Posterior vena cava (tissue), 2 donors: ENCODE data around the gene CLEC2D. TPM values are rescaled to one million over a fixed set of nuclear protein-coding genes. Genes with fewer than 3 reads are reported as not detected.
"Not testable (repeated sequence)": the region's sequence is repeated elsewhere in the genome, so short reads cannot be mapped to it uniquely, and the experiment has no call there.

ENCODE experiments used
- DNase-seq: peaks from one replicate; pipeline ENCODE4 v3.0.0-alpha.2; 2020; ENCODE audit warnings: low spot score
- intact Hi-C, 2 donors: fragments of 100-400 bp; cut with DNase I; formaldehyde crosslinking; loops; one replicate each; pipeline versions ENCODE4 v1.14.1 to v1.14.2; 2022 to 2023
- total RNA-seq, 2 donors: library from RNA; stranded (reverse); fragmentation: NEBNext Ultra II Directional; extraction: Animal tissue kit (Norgen Biotek cat#: 25700); gene quantifications; one replicate each; pipeline ENCODE4 v1.2.1, GENCODE V29; 2021
- donor health status: DM: yes; HTN: yes; CAD: no.
- donor health status: DM: yes; HTN: yes; CAD: no.

CLEC2D gene
- total RNA-seq, 2 donors from 2014 or later, result 7.8 to 12.6 TPM

DNA sequence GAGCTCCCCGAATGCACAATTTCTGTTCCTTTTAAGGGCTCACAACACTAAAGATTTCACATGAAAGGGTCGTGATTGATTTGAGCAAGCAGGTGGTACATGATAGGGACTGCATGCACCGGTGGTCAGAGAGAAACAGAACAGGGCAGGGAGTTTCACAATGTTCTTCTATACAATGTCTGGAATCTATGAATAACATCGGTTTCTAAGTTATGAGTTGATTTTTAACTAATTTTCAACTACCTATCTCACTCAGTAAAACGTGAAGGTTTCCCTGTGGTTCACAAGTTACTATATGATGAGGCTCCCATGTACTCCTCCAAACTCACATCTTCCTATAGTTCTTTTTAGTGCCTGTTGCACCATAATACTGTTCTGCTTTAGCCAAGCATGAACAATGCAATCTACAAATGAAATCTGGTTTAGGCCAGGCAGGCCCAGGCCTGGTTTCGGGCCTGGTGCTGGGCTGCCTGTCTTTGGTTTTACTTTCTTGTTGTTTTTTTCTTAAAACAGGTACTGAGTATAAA is 43.6 kb downstream of the CLEC2D start:
- intact Hi-C loops, DNase-seq: not testable (repeated sequence)

GRCh38 chr12:9717070-9717925 is 47.8 kb downstream of the CLEC2D start:
- intact Hi-C loops, result no loop called here
- DNase-seq, result no peak

DNA sequence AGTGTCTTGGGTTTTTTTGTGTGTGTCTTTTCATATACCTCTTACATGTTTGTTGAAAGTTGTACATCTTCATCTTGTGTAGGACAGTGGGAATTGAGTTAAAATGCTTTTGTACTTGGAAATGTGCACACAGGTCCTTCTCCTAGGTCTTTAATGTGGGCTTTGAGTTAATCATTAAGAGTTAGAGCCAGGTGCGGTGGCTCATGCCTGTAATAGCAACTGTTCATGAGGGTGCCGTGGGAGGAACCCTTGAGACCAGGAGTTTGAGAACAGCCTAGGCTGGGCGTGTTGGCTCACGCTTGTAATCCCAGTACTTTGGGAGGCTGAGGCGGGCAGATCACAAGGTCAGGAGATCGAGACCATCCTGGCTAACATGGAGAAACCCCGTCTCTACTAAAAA is 49.5 kb downstream of the CLEC2D start:
- no peak for DNase-seq
- intact Hi-C loops, result no loop called here

- DNase-seq, result no peak
- intact Hi-C loops, result no loop called here
Observed at GRCh38 chr12:9719790-9720189, 50.3 kb downstream of the CLEC2D start.

- no peak for DNase-seq
- intact Hi-C loops, result no loop called here
Observed at GRCh38 chr12:9721394-9722092, 52.0 kb downstream of the CLEC2D start.

DNA sequence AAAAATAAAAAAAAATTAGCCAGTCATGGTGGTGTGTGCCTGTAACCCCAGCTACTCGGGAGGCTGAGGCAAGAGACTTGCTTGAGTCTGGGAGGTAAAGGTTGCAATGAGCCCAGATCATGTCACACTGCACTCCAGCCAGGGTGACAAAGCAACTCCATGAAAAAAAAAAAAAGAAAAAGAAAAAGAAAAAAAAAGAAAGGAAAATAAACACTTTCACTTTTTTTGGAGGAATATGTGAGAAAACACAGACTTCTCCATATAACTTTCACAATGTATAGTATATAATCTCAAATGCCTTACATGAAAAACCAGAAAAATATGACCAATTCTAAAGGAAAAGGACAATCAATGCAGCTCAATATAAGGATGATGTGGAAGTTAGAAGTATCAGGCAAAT is 54.5 kb downstream of the CLEC2D start:
- intact Hi-C loops, result no loop called here
- DNase-seq, result no peak

DNA sequence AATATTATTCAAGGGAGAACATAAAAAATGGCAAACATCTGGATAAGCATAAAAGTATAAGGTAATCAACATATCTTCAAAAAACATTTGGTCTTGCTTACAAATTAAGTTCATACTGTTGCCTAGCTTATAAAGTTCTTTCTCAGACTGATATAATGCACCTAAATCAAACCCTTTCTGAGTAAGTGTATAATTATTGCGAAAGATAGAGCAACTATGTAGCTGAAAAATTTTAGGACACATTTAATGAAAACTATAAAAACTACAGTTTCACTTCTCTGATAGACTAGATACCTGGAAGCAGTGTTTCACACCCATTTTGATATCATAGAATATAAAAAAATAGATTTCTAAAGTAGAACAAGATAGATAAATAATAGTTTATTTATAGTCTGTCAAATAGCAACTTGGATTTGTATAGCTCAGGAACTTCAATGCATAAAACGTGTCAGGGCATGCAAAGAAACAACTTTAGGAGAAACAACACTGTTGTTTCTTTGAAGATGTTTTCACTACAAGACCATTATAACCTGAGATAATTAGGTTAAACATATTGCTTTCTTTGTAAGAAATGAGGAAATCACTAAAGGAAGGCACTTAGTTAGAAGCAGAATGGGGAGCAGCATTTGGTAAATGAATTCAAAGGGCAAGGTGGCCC is 55.8 kb downstream of the CLEC2D start:
- intact Hi-C loops, result no loop called here
- DNase-seq, result no peak

- intact Hi-C loops, result no loop called here
Observed at GRCh38 chr12:9727813-9728212, 58.3 kb downstream of the CLEC2D start.

GRCh38 chr12:9729082-9729481 is 59.6 kb downstream of the CLEC2D start:
- no peak for DNase-seq
- intact Hi-C loops, result no loop called here

More at GRCh38 chr12:9727813-9728212, 58.3 kb downstream of the CLEC2D start:
- DNase-seq, result no peak

DNA sequence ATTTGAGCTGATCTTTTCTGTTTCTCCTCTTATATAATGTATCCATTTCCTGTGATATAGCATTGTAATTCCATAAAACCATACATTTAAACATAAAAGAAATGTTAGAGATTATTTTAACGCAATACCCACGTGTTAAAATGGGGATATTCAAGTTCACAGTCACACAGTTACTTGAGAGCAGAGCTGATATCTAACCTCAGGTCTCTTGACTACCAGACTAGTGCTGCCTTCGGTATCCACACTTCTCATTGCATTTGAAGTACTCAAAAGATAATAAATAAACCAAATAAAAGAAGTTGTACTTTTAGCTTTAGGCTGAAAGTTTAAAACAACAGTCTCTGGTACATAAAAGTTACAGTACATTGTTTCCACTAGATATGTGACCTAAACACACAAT is 60.5 kb downstream of the CLEC2D start:
- intact Hi-C loops, result no loop called here
- DNase-seq, result no peak

DNA sequence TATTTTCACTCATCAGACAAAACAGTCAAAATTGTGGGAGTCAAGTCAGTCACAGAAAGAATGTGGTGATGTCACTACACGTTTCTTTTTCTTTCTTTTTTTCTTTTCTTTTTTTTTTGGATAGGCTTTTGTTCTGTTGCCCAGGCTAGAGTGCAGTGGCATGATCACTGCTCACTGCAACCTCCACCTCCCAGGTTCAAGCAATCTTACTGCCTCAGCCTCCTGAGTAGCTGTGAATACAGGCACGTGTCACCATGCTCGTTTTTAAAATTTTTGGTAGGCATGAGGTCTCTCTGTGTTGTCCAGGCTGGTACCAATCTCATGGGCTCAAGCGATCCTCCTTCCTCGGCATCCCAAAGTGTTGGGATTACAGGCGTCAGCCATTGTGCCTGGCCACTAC is 61.1 kb downstream of the CLEC2D start:
- intact Hi-C loops, result no loop called here
- no peak for DNase-seq

GRCh38 chr12:9731393-9731792 is 61.9 kb downstream of the CLEC2D start:
- intact Hi-C loops, result no loop called here
- DNase-seq, result no peak

DNA sequence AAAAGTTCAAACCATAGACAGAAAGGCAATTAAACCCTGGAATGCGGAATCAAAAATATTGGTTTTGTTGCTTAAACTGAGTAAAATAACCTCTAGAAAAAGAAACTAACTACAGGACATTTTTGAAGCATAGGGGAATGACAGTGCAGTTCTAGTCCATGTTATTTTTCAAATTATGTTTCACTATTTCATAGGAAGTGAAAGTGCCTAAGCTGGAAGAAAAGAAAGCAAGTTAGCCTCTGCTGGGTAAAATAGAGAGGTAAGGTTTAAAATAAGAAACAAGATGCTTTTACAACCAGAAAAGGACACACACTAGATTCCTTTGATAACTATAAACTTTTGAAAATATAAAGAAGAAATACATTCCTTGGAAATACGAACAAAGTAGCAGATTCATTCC is 62.3 kb downstream of the CLEC2D start:
- no peak for DNase-seq
- intact Hi-C loops, result no loop called here

GRCh38 chr12:9732921-9733461 is 63.5 kb downstream of the CLEC2D start, which contains the start of gene CLECL1:
CLECL1 (minus strand) TSS chr12:9733097.
- no peak for DNase-seq
- intact Hi-C loops, result no loop called here

GRCh38 chr12:9735601-9736000 is 66.1 kb downstream of the CLEC2D start:
- intact Hi-C loops, result no loop called here
- DNase-seq, result no peak

- intact Hi-C loops, result no loop called here
Observed at GRCh38 chr12:9736936-9737705, 67.6 kb downstream of the CLEC2D start.

DNA sequence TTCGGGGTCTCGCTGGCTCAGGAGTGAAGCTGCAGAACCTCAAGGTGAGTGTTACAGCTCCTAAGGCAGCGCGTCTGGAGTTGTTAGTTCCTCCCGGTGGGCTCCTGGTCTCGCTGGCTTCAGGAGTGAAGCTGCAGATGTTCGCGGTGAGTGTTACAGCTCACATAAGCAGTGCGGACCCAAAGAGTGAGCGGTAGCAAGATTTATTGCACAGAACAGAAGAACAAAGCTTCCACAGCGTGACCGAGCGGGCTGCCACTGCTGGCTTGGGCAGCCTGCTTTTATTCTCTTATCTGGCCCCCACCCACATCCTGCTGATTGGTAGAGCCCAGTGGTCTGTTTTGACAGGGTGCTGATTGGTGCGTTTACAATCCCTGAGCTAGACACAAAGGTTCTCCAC is 69.4 kb downstream of the CLEC2D start:
- intact Hi-C loops, DNase-seq: not testable (repeated sequence)

More at GRCh38 chr12:9736936-9737705, 67.6 kb downstream of the CLEC2D start:
- DNase-seq, result no peak

- intact Hi-C loops, DNase-seq: not testable (repeated sequence)
Observed at GRCh38 chr12:9739404-9740105, 70.0 kb downstream of the CLEC2D start.
